ENCODE measurements around the gene TICAM1. TPM values are rescaled to one million over a fixed set of nuclear protein-coding genes. Genes with fewer than 3 reads are reported as not detected.

The TICAM1 gene
- total RNA-seq, 1 experiment from 2014 or later, result 0.48 TPM

DNA sequence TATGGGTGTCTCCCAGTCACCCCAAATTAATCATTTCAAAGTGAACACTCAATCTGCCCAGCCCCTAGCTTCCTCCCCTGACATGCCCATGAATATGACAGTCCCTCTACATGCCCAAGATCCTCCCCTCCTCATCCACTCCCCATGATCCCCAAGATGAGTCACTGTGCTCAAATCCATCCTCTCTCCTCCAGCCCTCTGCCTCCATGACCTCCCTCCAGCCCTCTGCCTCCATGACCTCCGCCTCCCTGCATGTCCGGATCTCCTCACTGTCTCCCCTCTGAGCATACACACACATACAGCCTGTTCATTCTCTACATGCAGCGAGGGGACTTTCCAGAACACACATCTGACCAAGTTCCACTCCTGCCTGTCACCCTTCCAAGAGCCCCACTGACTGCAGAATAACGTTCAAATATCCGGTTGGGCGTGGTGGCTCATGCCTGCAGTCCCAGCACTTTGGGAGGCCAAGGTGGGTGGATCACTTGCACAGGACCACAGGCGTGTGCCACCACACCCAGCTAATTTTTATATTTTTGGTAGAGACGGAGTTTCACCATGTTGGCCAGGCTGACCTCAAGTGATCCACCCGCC lies 58.4 kb downstream of the TICAM1 start:
- WGBS (ENCODE audit: extremely low coverage, insufficient read length, low lambda C conversion rate), result no CpG with 5 or more reads among the region's 9 CpGs
- Histone ChIP-seq H2BK15ac (ENCODE audit: low read depth, low read length) (no peak overlapping the region), H3K79me1 (ENCODE audit: insufficient read depth, low read depth, low read length, poor library complexity, severe bottlenecking) (no peaks in the 10 kb centered on the region), H3K18ac (ENCODE audit: insufficient read length, low read depth, low read length) (no peak overlapping the region), H3K79me2 (ENCODE audit: insufficient read depth, low read length) (no peaks in the 10 kb centered on the region), H3K23me2 (ENCODE audit: insufficient read length, low read depth, low read length, poor library complexity, severe bottlenecking) (peaks cover 7% of the 10 kb centered on the region), H3K4me2 (ENCODE audit: insufficient read depth, insufficient read length, low read length) (no peak overlapping the region), H2AFZ (ENCODE audit: low read length) (no peak overlapping the region), H3K14ac (ENCODE audit: insufficient read depth, low read length) (no peak overlapping the region; the same call in 1 of the 2 replicates), H4K91ac (ENCODE audit: insufficient read length, low read depth, low read length) (no peak overlapping the region), H3K23ac (ENCODE audit: insufficient read length, low read depth, low read length) (no peak overlapping the region), H2BK20ac (ENCODE audit: low read depth, low read length, poor library complexity, severe bottlenecking) (no peak overlapping the region), H4K20me1 (ENCODE audit: control insufficient read depth, insufficient read depth, insufficient read length) (no peaks in the 10 kb centered on the region), H3K9me3 (ENCODE audit: control insufficient read depth, low read depth, low read length) (no peaks in the 10 kb centered on the region), H3K56ac (ENCODE audit: insufficient read length, low read depth, low read length) (no peak overlapping the region), H3K4ac (ENCODE audit: low read depth, low read length) (no peak overlapping the region), H2BK5ac (ENCODE audit: insufficient read length, low read length) (no peak overlapping the region), H3K27ac (ENCODE audit: insufficient read length, low read depth, low read length) (no peak overlapping the region), H3K9ac (ENCODE audit: extremely low read depth, insufficient read length, low read length) (no peak overlapping the region), H4K8ac (replicated peaks; ENCODE audit: insufficient read length, low read depth, low read length) (no peak overlapping the region), H2BK12ac (ENCODE audit: insufficient read length, low read depth, low read length) (no peak overlapping the region), H2BK120ac (ENCODE audit: low read depth, low read length, poor library complexity, severe bottlenecking) (no peak overlapping the region), H3K27me3 (ENCODE audit: insufficient read depth, low read length) (no peaks in the 10 kb centered on the region), H3K4me1 (ENCODE audit: insufficient read depth, low read length) (no peaks in the 10 kb centered on the region; the same call in 1 of the 2 replicates), H2AK5ac (ENCODE audit: insufficient read length, low read length) (no peak overlapping the region), H3T11ph (ENCODE audit: low read length) (no peak overlapping the region), H4K5ac (ENCODE audit: insufficient read length, low read depth, low read length) (no peak overlapping the region)
- Mint-ChIP-seq H3K4me1 (peaks cover 0 to 10% of the 10 kb centered on the region in 2 experiments; a peak in 2 of 4 replicates), H3K27ac (no peak overlapping the region), H3K9me3 (no peaks in the 10 kb centered on the region), H3K4me3 (peak overlapping the region in 1 of 2 experiments; percentile 21; a peak in 2 of 5 replicates), H3K27me3 (ENCODE audit: low read depth) (peaks cover 43% of the 10 kb centered on the region), H3K36me3 (ENCODE audit: insufficient read depth in 1 of 3, low read depth in 3 of 3) (no peaks in the 10 kb centered on the region)
- no peak for DNase-seq
- TF ChIP-seq, protein P1, sequence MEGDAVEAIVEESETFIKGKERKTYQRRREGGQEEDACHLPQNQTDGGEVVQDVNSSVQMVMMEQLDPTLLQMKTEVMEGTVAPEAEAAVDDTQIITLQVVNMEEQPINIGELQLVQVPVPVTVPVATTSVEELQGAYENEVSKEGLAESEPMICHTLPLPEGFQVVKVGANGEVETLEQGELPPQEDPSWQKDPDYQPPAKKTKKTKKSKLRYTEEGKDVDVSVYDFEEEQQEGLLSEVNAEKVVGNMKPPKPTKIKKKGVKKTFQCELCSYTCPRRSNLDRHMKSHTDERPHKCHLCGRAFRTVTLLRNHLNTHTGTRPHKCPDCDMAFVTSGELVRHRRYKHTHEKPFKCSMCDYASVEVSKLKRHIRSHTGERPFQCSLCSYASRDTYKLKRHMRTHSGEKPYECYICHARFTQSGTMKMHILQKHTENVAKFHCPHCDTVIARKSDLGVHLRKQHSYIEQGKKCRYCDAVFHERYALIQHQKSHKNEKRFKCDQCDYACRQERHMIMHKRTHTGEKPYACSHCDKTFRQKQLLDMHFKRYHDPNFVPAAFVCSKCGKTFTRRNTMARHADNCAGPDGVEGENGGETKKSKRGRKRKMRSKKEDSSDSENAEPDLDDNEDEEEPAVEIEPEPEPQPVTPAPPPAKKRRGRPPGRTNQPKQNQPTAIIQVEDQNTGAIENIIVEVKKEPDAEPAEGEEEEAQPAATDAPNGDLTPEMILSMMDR (conservative IDR thresholded peaks at IDR 0.05), result no peak
